PC-3 (cell line): Measurements from ENCODE around the gene PRPH. TPM values are rescaled to one million over a fixed set of nuclear protein-coding genes. Genes with fewer than 3 reads are reported as not detected.
"Not testable (repeated sequence)": the region's sequence is repeated elsewhere in the genome, so short reads cannot be mapped to it uniquely, and the experiment has no call there.

Experiments used
- ATAC-seq: fragments of 200-7000 bp; cut with Tn5 transposase; 2 replicates; pipeline ENCODE4 v1.9.1; 2020; ENCODE audit warnings: mild to moderate bottlenecking, moderate library complexity
- BruUV-seq: library from RNA; stranded (reverse); fragments of 400-500 nt; replicated peaks from 2 replicates; lab custom pipeline; 2021; lab: Mats Ljungman, UMichigan
- CTCF ChIA-PET: fragments of 300-600 bp; sonication (Branson Sonifier 250); formaldehyde crosslinking; loops from one replicate; lab custom pipeline; 2022; ENCODE audit warnings: antibody characterized with exemption; lab: Charles Lee
- POLR2A ChIA-PET: fragments of 300-600 bp; sonication (Branson Sonifier 250); formaldehyde crosslinking; loops from one replicate; lab custom pipeline; 2022; ENCODE audit warnings: antibody characterized with exemption; ENCODE audit not compliant: unreplicated experiment; lab: Charles Lee
- DNase-seq: peaks from one replicate; pipeline ENCODE4 v3.0.0-alpha.2; 2015
- H2AFZ ChIP-seq: fragments of 300-600 bp; sonication (generic); 2 replicates; pipeline ENCODE4 v1.6.0; 2016; ENCODE audit warnings: antibody characterized with exemption, low read length
- H3F3A ChIP-seq: fragments of 300-600 bp; sonication (generic); one replicate; pipeline ENCODE4 v1.6.0; 2017; ENCODE audit warnings: antibody characterized with exemption, low read length, control low read depth, mild to moderate bottlenecking; ENCODE audit not compliant: unreplicated experiment
- H3K27ac ChIP-seq: fragments of 300-600 bp; sonication (generic); 2 replicates; pipeline ENCODE4 v1.5.1; 2016; ENCODE audit warnings: mild to moderate bottlenecking, low read length
- H3K27me3 ChIP-seq: fragments of 300-600 bp; sonication (generic); 2 replicates; pipeline ENCODE4 v1.6.1; 2016; ENCODE audit warnings: low read length, mixed read lengths
- H3K36me3 ChIP-seq: fragments of 300-600 bp; sonication (generic); 2 replicates; pipeline ENCODE4 v1.6.1; 2016; ENCODE audit warnings: low read depth, mixed run types, low read length, mixed read lengths
- H3K4me1 ChIP-seq: fragments of 300-600 bp; sonication (generic); 2 replicates; pipeline ENCODE4 v1.5.1; 2016; ENCODE audit warnings: low read length; ENCODE audit not compliant: insufficient read depth
- H3K4me2 ChIP-seq: fragments of 300-600 bp; sonication (generic); 2 replicates; pipeline ENCODE4 v1.6.0; 2016; ENCODE audit warnings: low read length
- H3K4me3 ChIP-seq: fragments of 300-600 bp; sonication (generic); 2 replicates; pipeline ENCODE4 v1.5.1; 2016; ENCODE audit warnings: mild to moderate bottlenecking, low read length, mixed read lengths
- H3K79me2 ChIP-seq: fragments of 300-600 bp; sonication (generic); 2 replicates; pipeline ENCODE4 v1.6.1; 2017; ENCODE audit warnings: low read length, mixed read lengths
- H3K9ac ChIP-seq: fragments of 300-600 bp; sonication (generic); 2 replicates; pipeline ENCODE4 v1.6.0; 2016; ENCODE audit warnings: mild to moderate bottlenecking, low read length
- H3K9me2 ChIP-seq: fragments of 300-600 bp; sonication (generic); replicated peaks from 2 replicates; pipeline ENCODE4 v1.6.1; 2016; ENCODE audit warnings: mixed run types, low read length, mixed read lengths
- H3K9me3 ChIP-seq: fragments of 300-600 bp; sonication (generic); 2 replicates; pipeline ENCODE4 v1.6.1; 2016; ENCODE audit warnings: low read length, mixed read lengths
- H4K20me1 ChIP-seq: fragments of 300-600 bp; sonication (generic); 2 replicates; pipeline ENCODE4 v1.6.1; 2016; ENCODE audit warnings: low read length, mixed read lengths
- CTCF ChIP-seq: fragments of 300-600 bp; sonication (generic); conservative IDR thresholded peaks from 2 replicates; pipeline ENCODE4 v1.5.1; 2017; ENCODE audit warnings: antibody characterized with exemption, low read depth, mild to moderate bottlenecking, low read length
- EZH2 ChIP-seq: fragments of 300-600 bp; sonication (generic); IDR thresholded peaks from one replicate; pipeline ENCODE4 v1.6.1; 2017; ENCODE audit warnings: antibody characterized with exemption, mild to moderate bottlenecking, low read length; ENCODE audit not compliant: unreplicated experiment
- EZH2phosphoT487 ChIP-seq: fragments of 300-600 bp; sonication (generic); IDR thresholded peaks from 2 replicates; pipeline ENCODE4 v1.6.1; 2018; ENCODE audit warnings: mild to moderate bottlenecking, antibody characterized with exemption, low read length, borderline replicate concordance
- intact Hi-C: fragments of 100-400 bp; cut with micrococcal nuclease; formaldehyde crosslinking; loops from 2 replicates; pipeline ENCODE4 v1.9.0; 2023
- total RNA-seq: library from RNA; depleted of rRNA; stranded (reverse); fragments of >200 nt; gene quantifications from 2 replicates; pipeline ENCODE4 v1.2.3, GENCODE V29; 2014

Gene PRPH
- total RNA-seq, 1 experiment from 2014 or later, result 0.15 TPM

DNA sequence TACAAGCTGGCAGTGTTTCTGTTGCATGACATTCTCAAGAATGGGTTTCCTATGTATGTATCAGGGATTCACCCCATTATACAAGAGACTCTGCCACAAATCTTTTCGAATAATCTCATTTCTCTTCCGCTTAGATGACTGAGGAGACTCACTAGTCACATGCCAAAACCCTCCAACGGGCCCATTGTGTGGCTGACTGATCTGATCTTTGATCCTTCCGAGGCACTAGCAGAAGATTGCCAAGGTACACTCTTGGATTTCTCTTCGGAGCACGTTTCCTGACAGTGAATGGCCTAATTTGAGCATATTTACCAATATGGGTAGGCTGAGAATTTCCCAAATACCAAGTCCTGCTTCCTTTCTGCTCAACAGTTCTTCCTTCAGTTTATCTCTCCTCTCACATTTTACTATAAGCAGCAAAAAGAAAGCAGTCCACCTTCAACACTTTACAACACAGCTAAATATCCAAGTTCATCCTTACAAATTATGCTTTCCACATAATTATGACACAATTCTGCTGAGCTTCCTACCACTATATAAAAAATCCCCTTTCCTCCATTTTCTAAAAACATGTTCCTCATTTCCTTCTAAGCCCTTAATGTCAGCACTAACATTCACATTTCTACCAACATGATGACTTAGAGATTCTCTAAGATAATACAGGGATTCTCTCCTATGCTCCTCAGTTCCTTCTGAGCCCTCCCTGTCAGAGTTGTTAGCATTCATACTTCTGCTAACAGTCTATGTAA, 11.0 kb downstream of the PRPH start:
- intact Hi-C loops, result no loop called here
- H3K27ac ChIP-seq, result no peak overlapping the region
- no peaks in the 10 kb centered on the region for H3K9me2 ChIP-seq
- H3K4me2 ChIP-seq, result no peak overlapping the region
- POLR2A ChIA-PET, result no interaction called here
- no peaks in the 10 kb centered on the region for H3K27me3 ChIP-seq
- H3K4me3 ChIP-seq, result no peak overlapping the region
- no peaks in the 10 kb centered on the region for H3K9me3 ChIP-seq
- no TSS peak for BruUV-seq
- no peaks in the 10 kb centered on the region for H3K4me1 ChIP-seq
- no peaks in the 10 kb centered on the region for H4K20me1 ChIP-seq
- H3K36me3 ChIP-seq, result no peaks in the 10 kb centered on the region
- no peak overlapping the region for H3K9ac ChIP-seq
- CTCF ChIA-PET, result no interaction called here
- no peak for TF ChIP-seq CTCF
- no peak for TF ChIP-seq EZH2
- no peak for TF ChIP-seq EZH2phosphoT487
- ATAC-seq (no peak), DNase-seq (no peak)
- H3F3A ChIP-seq, result no peaks in the 10 kb centered on the region
- H2AFZ ChIP-seq, result peak overlapping the region; percentile 29
- no peaks in the 10 kb centered on the region for H3K79me2 ChIP-seq

- H4K20me1 ChIP-seq, result no peaks in the 10 kb centered on the region
- intact Hi-C loops, result no loop called here
- TF ChIP-seq EZH2phosphoT487, result no peak
- no peak for TF ChIP-seq CTCF
- no peak for TF ChIP-seq EZH2
Measured at GRCh38 chr12:49309386-49309785, 14.4 kb downstream of the PRPH start.

DNA sequence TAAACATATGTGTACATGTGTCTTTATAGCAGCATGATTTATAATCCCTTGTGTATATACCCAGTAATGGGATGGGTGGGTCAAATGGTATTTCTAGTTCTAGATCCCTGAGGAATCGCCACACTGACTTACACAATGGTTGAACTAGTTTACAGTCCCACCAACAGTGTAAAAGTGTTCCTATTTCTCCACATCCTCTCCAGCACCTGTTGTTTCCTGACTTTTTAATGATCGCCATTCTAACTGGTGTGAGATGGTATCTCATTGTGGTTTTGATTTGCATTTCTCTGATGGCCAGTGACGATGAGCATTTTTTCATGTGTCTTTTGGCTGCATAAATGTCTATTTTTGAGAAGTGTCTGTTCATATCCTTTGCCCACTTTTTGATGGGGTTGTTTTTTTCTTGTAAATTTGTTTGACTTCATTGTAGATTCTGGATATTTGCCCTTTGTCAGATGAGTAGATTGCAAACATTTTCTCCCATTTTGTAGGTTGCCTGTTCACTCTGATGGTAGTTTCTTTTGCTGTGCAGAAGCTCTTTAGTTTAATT, 15.6 kb downstream of the PRPH start:
- H3K4me2 ChIP-seq, H3K36me3 ChIP-seq, H3K9me2 ChIP-seq, H3K4me3 ChIP-seq, POLR2A ChIA-PET, H3F3A ChIP-seq, DNase-seq, H3K79me2 ChIP-seq, intact Hi-C loops, H2AFZ ChIP-seq, ATAC-seq, H3K27ac ChIP-seq, H3K27me3 ChIP-seq, CTCF ChIA-PET, BruUV-seq, H3K9me3 ChIP-seq, H4K20me1 ChIP-seq, H3K4me1 ChIP-seq, H3K9ac ChIP-seq: not testable (repeated sequence)

More at GRCh38 chr12:49309386-49309785, 14.4 kb downstream of the PRPH start:
- Histone ChIP-seq H3K9ac (no peak overlapping the region), H3K27ac (no peak overlapping the region), H2AFZ (no peak overlapping the region), H3K4me2 (no peak overlapping the region), H3K9me2 (no peaks in the 10 kb centered on the region), H3K79me2 (no peaks in the 10 kb centered on the region), H3K27me3 (no peaks in the 10 kb centered on the region), H3F3A (no peaks in the 10 kb centered on the region), H3K4me1 (no peaks in the 10 kb centered on the region), H3K4me3 (no peak overlapping the region), H3K9me3 (no peaks in the 10 kb centered on the region), H3K36me3 (no peaks in the 10 kb centered on the region)
- DNase-seq (no peak), ATAC-seq (no peak)
- POLR2A ChIA-PET, result no interaction called here
- CTCF ChIA-PET, result no interaction called here
- no TSS peak for BruUV-seq
